ENCODE data around the gene C12orf43.

Gene C12orf43

GRCh38 chr12:121030576-121031212 lies 14.4 kb upstream of the C12orf43 start:
- no peak for DNase-seq

DNA sequence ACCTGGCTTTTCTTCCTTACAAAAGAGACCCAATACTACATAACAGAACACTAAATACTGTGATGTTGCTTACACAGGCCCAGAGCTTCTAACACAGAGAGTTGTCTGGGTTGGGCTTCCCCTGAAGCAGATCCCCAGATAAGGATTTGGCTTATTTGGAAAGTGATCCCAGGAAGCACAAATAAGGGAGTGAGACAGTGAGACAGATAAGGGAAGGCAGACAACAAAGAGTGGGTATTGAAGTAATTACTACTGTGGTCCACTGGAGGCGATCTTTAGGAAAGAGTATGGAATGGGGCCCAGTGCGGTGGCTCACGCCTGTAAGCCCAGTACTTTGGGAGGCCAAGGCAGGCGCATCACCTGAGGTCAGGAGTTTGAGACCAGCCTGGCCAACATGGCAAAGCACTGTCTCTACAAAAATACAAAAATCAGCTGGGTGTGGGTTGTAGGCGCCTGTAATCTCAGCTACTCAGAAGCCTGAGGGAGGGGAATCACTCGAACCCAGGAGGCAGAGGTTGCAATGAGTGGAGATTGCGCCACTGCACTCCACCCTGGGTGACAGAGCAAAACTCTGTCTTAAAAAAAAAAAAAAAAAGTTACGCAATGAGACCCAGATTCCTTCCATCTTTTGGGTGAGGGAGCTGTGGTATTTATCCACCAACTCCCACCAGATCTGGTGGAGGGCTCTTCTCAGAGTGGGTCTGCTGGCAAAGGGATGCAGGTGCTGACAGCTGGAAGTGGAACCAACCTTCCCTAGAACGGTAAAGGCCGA lies 10.2 kb upstream of the C12orf43 start:
- DNase-seq, result no peak

DNA sequence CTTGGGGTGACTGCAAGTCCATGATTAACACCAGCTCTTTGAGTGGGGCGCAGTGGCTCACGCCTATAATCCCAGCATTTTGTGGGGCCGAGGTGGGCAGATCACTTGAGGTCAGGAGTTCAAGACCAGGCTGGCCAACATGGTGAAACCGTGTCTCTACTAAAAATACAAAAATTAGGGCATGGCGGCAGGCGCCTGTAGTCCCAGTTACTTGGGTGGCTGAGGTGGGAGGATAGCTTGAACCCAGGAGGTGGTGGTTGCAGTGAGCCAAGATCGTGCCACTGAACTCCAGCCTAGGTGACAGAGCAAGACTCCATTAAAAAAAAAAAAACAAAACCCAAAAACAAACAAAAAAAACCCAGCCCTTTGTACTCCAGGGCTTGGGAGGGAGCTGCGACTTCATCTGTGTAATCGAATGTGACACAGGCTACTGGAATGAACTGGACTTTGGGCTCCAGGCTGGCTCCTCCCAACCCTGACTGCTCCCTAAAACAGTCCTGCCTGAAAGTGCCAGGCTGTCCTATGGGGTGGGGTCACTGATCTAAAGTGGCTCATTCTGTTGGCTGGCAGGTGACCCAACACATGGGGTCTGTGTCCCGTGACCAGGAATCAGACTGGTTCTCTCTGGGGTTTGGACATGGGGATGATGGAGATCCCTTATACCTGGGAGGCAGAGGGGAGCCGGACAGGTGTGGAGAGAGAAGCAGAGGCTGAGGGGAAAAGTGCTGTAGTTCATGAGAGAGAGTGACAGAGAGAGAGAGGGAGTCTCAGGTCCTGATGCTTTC lies 9.3 kb upstream of the C12orf43 start:
- DNase-seq, result no peak

GRCh38 chr12:121023799-121024198 lies 7.5 kb upstream of the C12orf43 start:
- DNase-seq, result no peak

- no peak for DNase-seq
Observed at GRCh38 chr12:121022713-121023112, 6.4 kb upstream of the C12orf43 start.

DNA sequence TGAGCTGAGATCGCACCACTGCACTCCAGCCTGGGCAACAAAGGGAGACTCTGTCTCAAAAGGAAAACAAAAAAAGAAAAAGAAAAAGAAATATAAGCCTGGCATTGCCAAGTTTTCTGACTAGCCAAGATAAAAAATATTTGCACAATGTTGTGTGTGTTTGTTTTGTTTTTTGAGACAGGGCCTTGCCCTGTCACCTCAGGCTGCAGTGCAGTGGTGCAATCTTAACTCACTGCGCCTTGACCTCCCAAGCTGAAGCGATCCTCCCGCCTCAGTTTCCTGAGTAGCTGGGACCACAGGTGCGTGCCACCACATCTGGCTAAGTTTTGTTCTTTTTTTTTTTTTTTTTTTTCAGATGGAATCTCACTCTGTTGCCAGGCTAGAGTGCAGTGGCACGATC lies 5.5 kb upstream of the C12orf43 start:
- DNase-seq, result no peak

- no peak for DNase-seq
Observed at GRCh38 chr12:121018860-121019617, 2.8 kb upstream of the C12orf43 start.

GRCh38 chr12:121017966-121018491 lies 1.7 kb upstream of the C12orf43 start:
- no peak for DNase-seq

GRCh38 chr12:121013715-121014114 lies 2.6 kb downstream of the C12orf43 start:
- no peak for DNase-seq

DNA sequence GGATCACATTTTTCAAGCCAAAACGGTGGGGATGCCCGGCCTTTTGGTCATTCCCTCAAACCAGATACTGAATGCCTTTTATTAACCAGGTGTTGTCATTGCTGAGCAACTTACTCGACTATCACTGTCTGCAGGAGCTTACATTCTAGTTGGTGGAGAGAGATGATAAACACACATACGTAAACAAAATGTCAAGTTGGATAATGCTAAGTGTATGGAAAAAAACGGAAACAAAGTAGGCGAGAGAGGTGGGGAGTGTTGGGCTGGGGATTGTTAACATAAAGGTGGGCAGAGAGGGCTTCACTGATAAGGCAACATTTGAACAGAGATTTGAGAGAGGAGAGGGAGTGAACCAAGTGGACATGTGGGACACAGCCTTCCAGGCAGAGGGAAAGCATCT lies 4.5 kb downstream of the C12orf43 start:
- DNase-seq, result no peak

- DNase-seq, result no peak
Observed at GRCh38 chr12:121010860-121011259, 5.4 kb downstream of the C12orf43 start.

DNA sequence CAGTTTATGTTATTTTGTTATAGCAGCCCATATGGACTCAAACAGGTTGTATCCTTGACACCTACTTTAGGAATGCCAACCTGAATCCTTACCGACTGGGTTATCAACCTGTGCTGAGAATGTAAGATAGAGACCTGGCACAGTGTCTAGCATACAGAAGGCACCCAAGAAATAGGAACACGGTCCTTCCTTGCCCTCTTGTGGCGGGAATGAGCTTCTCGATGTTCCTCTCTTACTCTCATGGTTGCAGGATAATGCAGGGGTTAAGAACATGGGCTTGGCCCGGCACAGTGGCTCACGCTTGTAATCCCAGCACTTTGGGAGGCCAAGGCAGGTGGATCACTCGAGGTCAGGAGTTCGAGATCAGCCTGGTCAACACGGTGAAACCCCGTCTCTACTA lies 6.5 kb downstream of the C12orf43 start:
- peak; percentile 2 for DNase-seq

GRCh38 chr12:121008347-121009098 lies 7.8 kb downstream of the C12orf43 start:
- DNase-seq, result no peak

DNA sequence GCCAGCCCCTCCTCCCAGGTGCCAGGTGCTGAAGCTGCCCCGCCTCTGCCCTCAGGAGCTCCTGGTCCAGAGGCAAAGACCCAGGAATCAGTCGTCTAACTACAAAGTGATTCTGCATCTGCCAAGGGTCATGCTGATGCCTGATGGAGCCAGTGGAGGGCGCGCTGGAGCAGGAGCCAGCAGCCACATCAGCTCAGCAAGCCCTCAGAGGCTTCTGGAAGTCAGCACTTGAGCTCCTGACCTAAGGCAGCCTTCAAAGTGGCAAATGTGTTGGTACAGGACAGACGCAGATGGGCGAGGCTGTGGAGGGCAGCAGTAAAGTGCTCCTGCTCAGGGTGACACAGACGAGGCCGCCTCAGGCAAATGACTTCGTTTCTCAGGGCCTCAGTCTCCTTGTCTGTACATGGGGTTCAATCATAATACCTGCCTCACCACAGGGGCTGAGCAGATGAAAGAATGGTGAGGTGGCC lies 10.9 kb downstream of the C12orf43 start:
- peak; percentile 3 for DNase-seq

DNA sequence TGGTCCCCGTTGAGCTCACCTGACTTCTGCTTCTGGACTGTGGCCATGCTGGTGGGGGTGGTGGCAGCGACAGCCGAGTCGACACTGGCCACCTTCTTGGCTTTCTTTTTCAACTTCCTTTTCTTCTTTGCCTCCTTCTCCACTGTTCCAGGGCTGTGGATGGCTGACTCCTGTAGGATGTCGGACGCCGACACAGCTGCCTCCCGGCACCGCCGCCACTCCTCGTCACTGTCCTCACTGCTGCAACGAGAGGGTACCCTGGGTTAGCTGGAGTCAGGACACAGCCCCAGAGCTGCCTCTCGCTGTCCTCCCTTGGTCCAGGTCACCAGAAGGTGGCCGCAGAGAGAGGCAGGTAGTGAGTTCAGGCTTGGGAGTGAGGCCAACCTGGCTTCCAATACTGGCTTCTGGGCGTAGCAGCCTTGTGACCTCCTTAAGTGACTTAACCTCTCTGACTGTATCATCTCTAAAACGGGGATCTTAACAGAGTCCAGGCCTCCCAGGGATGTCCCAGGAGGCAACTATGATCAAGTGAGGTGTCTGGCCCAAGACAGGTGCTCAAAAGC lies 12.0 kb downstream of the C12orf43 start:
- DNase-seq, result no peak

GRCh38 chr12:121003650-121004049 lies 12.6 kb downstream of the C12orf43 start:
- DNase-seq, result no peak

DNA sequence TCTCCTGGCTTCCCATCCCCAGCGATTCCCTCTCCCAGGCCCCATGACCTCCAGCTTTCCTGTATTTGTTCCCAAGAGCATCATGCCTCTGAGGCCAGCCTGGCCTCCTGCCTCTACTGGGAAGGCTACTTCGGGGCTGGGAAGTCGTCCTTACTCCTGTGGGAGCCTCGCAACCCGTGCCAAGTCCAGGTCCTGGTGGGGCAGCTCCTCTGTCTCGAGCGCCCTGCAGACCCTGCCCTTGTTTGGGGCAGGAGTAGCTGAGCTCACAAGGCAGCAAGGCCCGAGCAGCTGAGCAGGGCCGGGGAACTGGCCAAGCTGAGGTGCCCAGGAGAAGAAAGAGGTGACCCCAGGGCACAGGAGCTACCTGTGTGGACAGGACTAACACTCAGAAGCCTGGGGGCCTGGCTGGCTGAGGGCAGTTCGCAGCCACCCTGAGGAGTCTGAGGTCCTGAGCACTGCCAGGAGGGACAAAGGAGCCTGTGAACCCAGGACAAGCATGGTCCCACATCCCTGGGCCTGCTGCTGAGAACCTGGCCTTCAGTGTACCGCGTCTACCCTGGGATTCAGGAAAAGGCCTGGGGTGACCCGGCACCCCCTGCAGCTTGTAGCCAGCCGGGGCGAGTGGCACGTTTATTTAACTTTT lies 14.3 kb downstream of the C12orf43 start:
- no peak for DNase-seq

DNA sequence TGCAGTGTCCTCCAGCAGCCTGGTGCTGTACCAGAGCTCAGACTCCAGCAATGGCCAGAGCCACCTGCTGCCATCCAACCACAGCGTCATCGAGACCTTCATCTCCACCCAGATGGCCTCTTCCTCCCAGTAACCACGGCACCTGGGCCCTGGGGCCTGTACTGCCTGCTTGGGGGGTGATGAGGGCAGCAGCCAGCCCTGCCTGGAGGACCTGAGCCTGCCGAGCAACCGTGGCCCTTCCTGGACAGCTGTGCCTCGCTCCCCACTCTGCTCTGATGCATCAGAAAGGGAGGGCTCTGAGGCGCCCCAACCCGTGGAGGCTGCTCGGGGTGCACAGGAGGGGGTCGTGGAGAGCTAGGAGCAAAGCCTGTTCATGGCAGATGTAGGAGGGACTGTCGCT lies 15.2 kb downstream of the C12orf43 start:
- DNase-seq, result no peak

GRCh38 chr12:121000530-121000929 lies 15.8 kb downstream of the C12orf43 start:
- DNase-seq, result no peak

- no peak for DNase-seq
Observed at GRCh38 chr12:120999191-121000120, 16.8 kb downstream of the C12orf43 start.
